ENCODE results near the gene CTBP1.

CTBP1 gene

GRCh38 chr4:1172228-1172851 is 76.6 kb downstream of the CTBP1 start, which contains the start of gene SPON2:
SPON2 (minus strand) TSS chr4:1172583.
- no peak for FAIRE-seq

- FAIRE-seq = no peak
These were observed 77.4 kb downstream of the CTBP1 start for GRCh38 chr4:1171311-1172227.

DNA sequence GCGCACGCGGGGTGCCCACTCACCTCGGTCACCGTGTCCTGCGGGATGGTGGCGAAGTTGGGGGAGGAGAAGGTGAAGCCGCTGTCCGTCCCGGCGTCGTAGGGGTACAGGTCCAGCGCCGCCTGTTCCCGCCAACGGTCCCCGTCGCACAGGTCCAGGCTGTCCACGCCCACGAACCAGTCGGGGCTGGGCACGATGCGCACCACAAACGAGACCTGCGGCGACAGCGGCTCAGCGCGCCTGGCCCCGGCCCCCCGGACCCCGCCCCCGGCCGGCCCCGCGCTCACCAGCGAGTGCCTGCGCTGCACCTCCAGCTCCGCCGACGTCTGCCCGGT is 78.0 kb downstream of the CTBP1 start:
- FAIRE-seq = no peak

GRCh38 chr4:1170156-1170975 is 78.6 kb downstream of the CTBP1 start:
- FAIRE-seq = no peak

DNA sequence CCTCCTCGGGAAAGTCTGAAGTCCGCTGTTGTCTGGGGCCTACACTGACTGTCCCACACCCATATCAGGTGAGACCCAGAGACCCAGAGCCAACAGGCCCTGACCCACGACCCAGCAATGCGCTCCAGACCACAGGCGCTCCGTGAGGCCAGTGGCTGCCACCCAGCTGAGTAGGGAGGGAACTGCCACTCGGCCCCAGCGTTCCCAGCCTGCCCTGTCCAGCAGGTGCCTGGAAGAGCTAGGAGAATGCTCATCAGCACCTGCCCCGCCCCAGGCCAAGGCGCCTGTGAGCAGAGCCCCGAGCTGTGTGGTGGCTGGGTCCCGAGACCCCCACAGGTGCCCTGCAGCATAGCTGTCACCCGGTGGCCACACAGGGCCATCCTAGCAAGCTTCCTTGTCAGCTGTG is 79.2 kb downstream of the CTBP1 start:
- FAIRE-seq = no peak

DNA sequence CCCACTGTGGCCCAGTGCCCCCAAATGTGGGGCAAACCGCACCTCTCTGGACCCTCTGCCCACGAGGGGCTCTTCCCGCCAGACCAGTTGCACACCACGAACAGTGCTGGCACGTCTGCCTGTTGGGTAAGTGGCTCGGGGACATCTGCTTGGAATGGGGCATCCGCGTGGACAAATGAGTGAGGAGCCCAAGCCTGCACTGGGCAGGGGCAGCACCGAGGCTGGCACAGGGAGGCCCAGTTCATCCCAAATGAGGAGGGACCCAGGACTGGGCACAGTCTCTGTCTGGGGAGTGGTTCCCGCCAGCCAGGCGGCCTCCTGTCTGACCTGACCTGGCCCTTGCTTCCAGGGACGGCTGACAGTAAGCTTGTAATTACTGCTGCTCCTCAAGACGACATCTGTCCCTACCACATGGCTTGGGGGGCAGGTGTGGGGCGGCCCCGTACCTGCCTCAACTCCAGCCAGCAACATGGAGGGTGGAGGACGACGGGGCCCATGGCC is 79.7 kb downstream of the CTBP1 start:
- no peak for FAIRE-seq

DNA sequence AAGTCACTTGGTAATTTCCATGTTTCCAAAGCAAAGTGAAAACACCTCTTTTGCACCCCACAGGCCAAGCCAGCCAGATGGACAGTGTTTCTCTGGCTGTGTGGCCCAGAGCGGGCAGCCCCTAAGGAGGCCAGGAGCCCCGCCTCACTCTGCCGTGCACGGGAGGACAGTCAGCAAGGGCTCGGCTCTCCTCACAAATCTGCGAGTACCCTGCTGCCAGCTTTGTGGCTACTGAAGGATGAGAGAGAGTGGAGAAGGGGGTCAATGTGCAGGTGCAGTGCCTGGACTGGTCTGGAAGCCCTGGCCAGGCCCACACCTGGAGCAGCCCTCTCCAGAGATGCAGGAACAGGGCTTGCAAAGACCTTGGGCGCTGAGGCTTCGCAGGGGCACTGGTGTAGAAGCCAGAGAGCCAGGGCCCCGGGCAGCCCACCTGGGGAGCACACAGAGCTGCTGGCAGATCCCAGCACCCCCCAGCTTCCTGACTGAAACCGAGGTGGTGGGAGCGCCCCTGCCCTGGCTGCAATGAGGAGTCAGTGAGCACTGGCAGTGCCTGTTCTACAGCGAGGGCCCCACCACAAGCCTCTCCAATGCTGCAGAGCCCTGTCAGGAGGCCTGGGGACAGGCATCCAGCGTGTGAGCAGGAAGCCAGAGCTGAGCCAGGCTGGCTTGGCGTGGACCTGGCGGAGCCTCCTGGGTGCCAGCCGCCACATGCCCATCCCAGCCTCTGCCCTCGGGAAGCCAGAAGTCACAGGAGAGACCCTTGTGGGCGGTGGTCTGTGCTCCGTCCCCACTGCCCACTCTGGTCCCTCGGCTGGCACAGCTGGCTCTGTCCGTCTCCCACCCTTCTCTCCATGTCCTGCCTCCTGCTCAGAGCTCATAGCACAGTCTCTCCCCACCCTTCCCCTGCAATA is 80.5 kb downstream of the CTBP1 start:
- no peak for FAIRE-seq

DNA sequence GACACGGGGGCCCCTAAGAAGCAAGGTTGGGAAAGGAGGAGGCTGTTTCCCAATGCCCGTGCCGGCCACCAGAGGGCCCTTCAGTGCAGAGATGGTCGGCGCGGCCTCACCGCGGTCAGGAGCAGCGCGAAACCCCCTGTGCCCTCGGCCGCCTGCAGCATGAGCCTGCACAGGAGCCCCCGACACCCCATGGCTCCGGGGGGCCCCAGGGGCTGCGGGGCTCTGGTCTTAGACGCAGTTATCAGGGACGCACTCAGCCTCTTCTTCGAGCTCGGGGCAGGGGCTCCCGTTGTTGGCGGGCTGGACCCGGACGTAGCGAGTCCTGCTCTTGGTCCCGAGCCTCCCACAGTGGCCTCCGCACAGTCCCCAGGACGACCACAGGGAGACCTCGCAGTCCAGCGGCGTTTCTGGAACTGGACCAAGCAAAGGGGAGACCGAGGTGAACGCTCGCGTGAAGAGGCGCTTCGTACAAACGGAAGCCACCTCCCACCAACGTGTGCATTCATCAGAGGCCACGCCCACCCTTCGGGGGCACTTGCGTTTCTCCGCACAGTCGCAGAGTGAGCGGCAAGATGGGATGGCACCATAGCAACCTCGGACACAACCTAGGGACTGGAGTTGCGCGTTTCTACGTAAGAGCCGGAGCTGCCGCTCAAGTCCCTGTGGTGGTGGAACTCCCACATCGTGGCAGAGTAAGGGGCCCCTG is 81.5 kb downstream of the CTBP1 start:
- peak; percentile 94 for FAIRE-seq

DNA sequence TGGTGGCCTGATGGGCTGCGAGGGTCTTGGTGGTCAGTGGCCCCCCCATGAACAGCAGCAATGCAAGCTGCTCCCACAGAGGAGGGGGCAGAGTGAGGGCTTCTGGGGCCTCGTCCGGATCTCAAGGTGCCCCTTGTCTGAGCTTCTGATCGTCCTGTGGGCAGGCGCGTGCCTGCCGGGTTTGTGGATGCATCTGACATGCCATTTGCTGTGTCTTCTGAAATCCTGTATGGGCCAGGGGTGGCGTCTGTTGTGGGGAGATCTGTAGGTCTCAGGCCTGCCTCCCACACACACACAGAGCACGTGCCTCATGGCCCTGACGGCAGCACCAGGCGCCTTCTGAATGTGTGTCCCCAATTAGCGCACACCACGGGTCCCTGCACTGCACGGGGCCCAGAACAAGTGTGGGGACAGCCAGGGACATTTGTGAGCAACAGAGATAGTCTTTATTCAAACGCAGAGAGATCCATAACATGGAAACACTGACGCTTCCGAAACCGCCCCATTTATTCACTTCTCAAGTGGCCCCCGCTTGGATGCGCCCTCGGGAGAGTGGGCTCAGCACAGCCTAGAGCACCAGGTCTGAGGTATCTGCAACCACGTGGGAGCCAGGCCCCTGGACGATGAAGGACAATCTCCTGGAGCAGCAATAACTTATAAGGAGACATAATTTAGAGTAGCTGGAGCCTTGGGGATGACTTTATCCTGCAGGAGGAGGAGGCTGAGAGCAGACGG is 82.3 kb downstream of the CTBP1 start:
- FAIRE-seq = no peak

GRCh38 chr4:1164956-1165545 is 83.9 kb downstream of the CTBP1 start:
- no peak for FAIRE-seq

- FAIRE-seq = no peak
These were observed 84.5 kb downstream of the CTBP1 start for GRCh38 chr4:1164444-1164843.

GRCh38 chr4:1164040-1164439 is 84.9 kb downstream of the CTBP1 start:
- no peak for FAIRE-seq
